Adrenal gland (tissue), 5 donors: ENCODE data around the gene LDB2.

Experiments used
- CTCF ChIP-seq, 6 experiments: fragments of 450-650 bp in 4 of 6; fragments of 200-600 bp in 2 of 6; sonication (generic) in 1 of 6; IDR thresholded peaks; 1 replicate in 5 of 6; 2 replicates in 1 of 6; pipeline versions ENCODE4 v1.5.1 to v1.8.0; 2016 to 2021; ENCODE audit warnings: antibody characterized with exemption in 6 of 6, mild to moderate bottlenecking in 2 of 6, moderate library complexity in 1 of 6
- POLR2A ChIP-seq, 2 donors: fragments of 450-650 bp; IDR thresholded peaks; one replicate each; pipeline ENCODE4 v1.6.1; 2017; ENCODE audit warnings: antibody characterized with exemption in 2 of 2, mild to moderate bottlenecking in 2 of 2, moderate library complexity in 1 of 2
- donor health status: DM: no; HTN: no; CAD: no.

DNA sequence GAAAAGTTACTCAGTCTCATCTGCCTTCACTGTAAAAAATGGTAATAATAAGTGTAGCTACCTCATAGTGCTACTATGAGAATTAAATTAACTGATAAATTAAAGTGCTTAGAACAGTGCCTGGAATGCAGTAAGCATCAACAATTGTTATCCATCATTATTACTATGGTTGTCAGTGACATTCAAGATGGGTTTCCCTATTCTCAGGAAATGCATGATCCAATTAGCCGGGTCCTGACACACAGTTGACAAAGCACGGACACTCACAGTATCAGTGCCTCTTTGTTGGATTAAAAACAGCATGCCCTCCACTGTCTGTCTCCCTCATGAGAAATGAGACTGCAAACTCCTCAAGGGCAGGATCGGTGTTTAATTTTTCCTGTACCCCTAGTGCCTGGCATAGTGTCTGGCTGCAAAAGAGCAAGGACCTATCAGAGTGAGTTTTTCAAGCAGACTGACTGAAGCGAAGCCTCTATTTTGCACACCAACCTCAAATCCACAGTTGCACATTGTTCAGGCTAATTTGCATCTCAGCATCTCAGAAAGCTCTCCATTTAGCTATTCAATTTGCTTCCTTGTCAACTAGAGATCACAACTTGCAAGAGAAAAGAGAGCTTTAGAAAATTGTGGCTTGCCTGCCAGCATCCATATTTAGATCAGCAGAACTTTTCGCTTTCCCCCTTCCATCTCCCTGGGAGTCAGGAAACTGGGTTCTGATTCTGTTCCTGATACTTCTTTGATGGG, 122.9 kb downstream of the LDB2 start:
- TF ChIP-seq CTCF (IDR thresholded peaks at IDR 0.05) (no peak), POLR2A (IDR thresholded peaks at IDR 0.05) (no peak)
